Measurements from ENCODE around the gene THAP10. TPM values are rescaled to one million over a fixed set of nuclear protein-coding genes. Genes with fewer than 3 reads are reported as not detected.

THAP10 gene
- 1 to 10 TPM; 1.6 to 4.0 (median 2.1) TPM for total RNA-seq

DNA sequence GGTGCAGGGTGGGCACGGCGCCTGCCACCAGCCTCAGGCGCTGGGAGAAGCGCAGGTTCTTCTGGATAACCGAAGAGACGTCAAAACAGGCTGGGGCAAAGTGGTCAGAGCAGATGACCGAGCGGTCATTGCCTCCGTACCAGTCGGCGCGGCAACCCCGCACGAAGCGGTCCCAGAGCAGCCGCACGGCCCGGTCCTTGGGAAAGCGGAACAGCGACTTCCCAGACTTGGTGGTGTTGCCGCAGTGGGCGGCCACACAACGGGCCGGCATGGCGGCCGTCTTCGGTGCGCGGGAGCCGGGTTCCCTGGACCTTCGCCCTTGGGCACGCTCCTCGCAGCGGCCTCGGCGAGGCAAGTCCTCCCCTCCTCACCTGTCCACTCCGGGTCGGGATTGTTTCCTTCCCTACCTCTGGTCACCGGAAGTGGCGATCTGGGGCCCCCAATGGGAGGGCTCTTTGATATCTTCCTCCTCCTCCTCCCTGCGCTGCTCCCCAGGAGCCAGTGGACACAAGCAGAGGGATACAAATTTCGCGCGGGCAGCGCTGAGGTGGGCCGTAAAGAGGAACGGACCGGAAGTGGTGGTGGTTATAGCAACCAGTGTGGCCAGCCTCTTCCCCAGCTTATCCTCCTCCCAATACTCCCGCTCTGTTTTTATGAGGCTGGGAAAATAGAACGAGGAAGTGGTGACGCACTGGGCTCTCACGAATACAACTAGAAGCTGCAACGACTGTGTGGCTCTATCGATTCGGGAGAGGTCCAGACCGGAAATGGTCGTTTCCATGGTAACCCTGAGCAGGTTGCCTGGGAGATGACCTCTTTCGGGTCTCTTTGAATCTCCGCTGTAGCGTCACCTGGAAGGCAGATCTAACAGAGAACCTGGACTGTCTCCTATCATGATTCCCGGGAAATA, at the start of gene THAP10, which contains the start of gene LRRC49:
THAP10 (minus strand) TSS at position 432 of the 910 bp plus-strand sequence; CDS start at position 271, 161 bp downstream.
LRRC49 (plus strand) TSS at position 825 of the 910 bp plus-strand sequence; CDS start at position 894, 69 bp downstream.
- peak within 1 kb of the TSS; percentile 66 to 88 (median 75) for H3K4me3 ChIP-seq
- peaks cover 0 to 4% (median 0%) of the 10 kb centered on the region in 4 donors for H3K36me3 ChIP-seq
- TF ChIP-seq POLR2A (IDR thresholded peaks at IDR 0.05) (peak in 2 of 4 donors; percentile 19 to 45), EP300 (IDR thresholded peaks at IDR 0.05) (no peak), POLR2AphosphoS5 (IDR thresholded peaks at IDR 0.05) (peak; percentile 16 to 40)
- TF ChIP-seq, protein P1, sequence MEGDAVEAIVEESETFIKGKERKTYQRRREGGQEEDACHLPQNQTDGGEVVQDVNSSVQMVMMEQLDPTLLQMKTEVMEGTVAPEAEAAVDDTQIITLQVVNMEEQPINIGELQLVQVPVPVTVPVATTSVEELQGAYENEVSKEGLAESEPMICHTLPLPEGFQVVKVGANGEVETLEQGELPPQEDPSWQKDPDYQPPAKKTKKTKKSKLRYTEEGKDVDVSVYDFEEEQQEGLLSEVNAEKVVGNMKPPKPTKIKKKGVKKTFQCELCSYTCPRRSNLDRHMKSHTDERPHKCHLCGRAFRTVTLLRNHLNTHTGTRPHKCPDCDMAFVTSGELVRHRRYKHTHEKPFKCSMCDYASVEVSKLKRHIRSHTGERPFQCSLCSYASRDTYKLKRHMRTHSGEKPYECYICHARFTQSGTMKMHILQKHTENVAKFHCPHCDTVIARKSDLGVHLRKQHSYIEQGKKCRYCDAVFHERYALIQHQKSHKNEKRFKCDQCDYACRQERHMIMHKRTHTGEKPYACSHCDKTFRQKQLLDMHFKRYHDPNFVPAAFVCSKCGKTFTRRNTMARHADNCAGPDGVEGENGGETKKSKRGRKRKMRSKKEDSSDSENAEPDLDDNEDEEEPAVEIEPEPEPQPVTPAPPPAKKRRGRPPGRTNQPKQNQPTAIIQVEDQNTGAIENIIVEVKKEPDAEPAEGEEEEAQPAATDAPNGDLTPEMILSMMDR (IDR thresholded peaks at IDR 0.05): peak in 1 of 6 experiments; percentile 2
- peak; percentile 95 to 97 for ATAC-seq (ENCODE audit: low FRiP score in 2 of 2)
- no peaks in the 10 kb centered on the region for H3K9me3 ChIP-seq
- peaks cover 6 to 13% (median 11%) of the 10 kb centered on the region in 4 donors for H3K4me1 ChIP-seq
- H3K27me3 ChIP-seq: no peaks in the 10 kb centered on the region
- peak within 1 kb of the TSS; percentile 70 to 79 (median 76) for H3K27ac ChIP-seq
- WGBS, 2 donors: 0 to 4% methylated on average over 14 to 53 of the region's 61 CpGs
- DNase-seq: peak; percentile 89

DNA sequence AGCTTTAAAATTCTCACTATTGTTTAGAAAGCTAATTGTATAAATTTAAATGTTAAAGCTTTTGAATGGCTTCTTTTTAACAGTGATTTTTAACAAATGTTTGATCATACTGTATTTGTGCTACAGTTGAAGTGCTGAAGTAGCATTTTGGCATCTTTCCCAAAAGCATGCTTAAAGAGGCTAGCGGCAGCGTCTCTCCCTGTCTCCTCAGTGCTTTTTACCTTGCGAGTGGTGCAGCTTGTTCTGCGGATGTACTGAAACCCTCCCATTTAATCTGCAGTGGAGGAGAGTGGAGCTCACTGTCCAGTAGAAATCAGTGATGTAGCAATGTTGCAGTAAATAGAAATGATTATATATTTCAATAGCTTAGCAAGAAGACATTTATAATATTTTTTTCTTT, 44.1 kb upstream of the THAP10 start:
- H3K4me3 ChIP-seq: no peak overlapping the region
- no peaks in the 10 kb centered on the region for H3K4me1 ChIP-seq
- H3K27me3 ChIP-seq: no peaks in the 10 kb centered on the region
- TF ChIP-seq POLR2AphosphoS5 (IDR thresholded peaks at IDR 0.05) (no peak), EP300 (IDR thresholded peaks at IDR 0.05) (no peak), POLR2A (IDR thresholded peaks at IDR 0.05) (no peak)
- TF ChIP-seq, protein P1 (IDR thresholded peaks at IDR 0.05): no peak
- DNase-seq: no peak
- ATAC-seq (ENCODE audit: low FRiP score in 2 of 2): no peak
- no peak overlapping the region for H3K27ac ChIP-seq
- no peaks in the 10 kb centered on the region for H3K9me3 ChIP-seq
- no peaks in the 10 kb centered on the region for H3K36me3 ChIP-seq
- 62 to 64% methylated on average over 4 of the region's 4 CpGs for WGBS, 2 donors

DNA sequence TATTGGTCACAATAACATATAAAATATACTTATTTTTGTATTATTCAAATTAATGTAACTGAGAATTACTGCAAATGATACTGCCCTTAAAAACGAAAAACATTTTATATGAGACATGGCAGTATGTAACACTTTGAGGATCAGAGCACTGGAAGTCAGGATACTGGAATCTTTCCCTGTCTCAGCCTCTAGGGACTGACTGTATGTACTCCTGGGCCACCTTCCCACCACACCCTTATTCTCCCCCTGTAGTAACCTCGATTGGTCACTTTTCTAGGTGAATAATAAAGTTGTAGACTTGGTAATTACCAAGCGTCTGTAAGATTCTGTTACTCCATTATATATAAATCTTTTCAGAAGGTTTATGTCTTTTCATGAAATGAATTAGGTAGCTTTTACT, 43.4 kb upstream of the THAP10 start:
- Histone ChIP-seq H3K4me3 (no peak overlapping the region), H3K4me1 (no peaks in the 10 kb centered on the region), H3K27ac (no peak overlapping the region), H3K9me3 (no peaks in the 10 kb centered on the region), H3K36me3 (no peaks in the 10 kb centered on the region), H3K27me3 (no peaks in the 10 kb centered on the region)
- DNase-seq: no peak
- 90 to 95% methylated on average over 3 of the region's 3 CpGs for WGBS, 2 donors
- TF ChIP-seq, protein P1 (IDR thresholded peaks at IDR 0.05): no peak
- TF ChIP-seq POLR2A (IDR thresholded peaks at IDR 0.05): no peak
- no peak for TF ChIP-seq POLR2AphosphoS5 (IDR thresholded peaks at IDR 0.05)
- TF ChIP-seq EP300 (IDR thresholded peaks at IDR 0.05): no peak
- no peak for ATAC-seq (ENCODE audit: low FRiP score in 2 of 2)

DNA sequence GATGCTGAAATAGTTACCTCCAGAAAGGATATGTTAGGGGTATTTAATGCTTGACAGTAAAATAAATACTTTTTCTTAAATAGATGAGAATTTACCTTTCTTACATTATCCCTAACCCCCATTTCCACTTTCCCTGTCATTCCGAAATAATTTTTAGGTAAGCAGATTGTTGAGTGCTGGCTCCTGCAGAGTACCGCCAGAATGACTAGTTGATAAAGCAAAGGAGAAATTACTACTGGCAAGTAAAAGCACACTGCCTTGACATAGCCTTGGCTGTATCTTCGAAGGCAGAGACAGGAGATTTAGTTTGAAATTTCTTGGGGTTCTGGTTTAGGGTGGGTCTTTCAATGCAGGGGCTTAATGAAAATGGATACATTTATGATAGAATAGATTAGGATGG, 41.2 kb upstream of the THAP10 start:
- no peaks in the 10 kb centered on the region for H3K36me3 ChIP-seq
- TF ChIP-seq EP300 (IDR thresholded peaks at IDR 0.05) (no peak), POLR2A (IDR thresholded peaks at IDR 0.05) (no peak), POLR2AphosphoS5 (IDR thresholded peaks at IDR 0.05) (no peak)
- TF ChIP-seq, protein P1 (IDR thresholded peaks at IDR 0.05): no peak
- WGBS, 2 donors: 76 to 81% methylated on average over 3 of the region's 3 CpGs

More for the DNA sequence above, 41.2 kb upstream of the THAP10 start:
- Histone ChIP-seq H3K27me3 (no peaks in the 10 kb centered on the region), H3K4me3 (no peak overlapping the region), H3K9me3 (no peaks in the 10 kb centered on the region), H3K27ac (no peak overlapping the region), H3K4me1 (no peaks in the 10 kb centered on the region)
- DNase-seq: no peak
- ATAC-seq (ENCODE audit: low FRiP score in 2 of 2): no peak

Data from upper lobe of left lung (tissue), 6 donors.